Naive thymus-derived CD8-positive, alpha-beta T cell (primary cell): ENCODE data around the gene SLC5A5. TPM values are rescaled to one million over a fixed set of nuclear protein-coding genes. Genes with fewer than 3 reads are reported as not detected.
"Not testable (repeated sequence)": the region's sequence is repeated elsewhere in the genome, so short reads cannot be mapped to it uniquely, and the experiment has no call there.

Experiments
- ATAC-seq, 2 donors: fragments of 150-1000 bp; cut with Tn5 transposase in 1 of 2; sonication (Bioruptor Pico), chemical (Tn5 transposase) in 1 of 2; 1 replicate in 1 of 2; 2 replicates in 1 of 2; pipeline ENCODE4 v1.10.0; 2021; ENCODE audit warnings: mild to moderate bottlenecking in 2 of 2, moderate library complexity in 2 of 2
- POLR2A ChIA-PET: fragments of 350-600 bp; sonication (Branson Sonifier 250); formaldehyde crosslinking; loops from one replicate; lab custom pipeline; 2021; ENCODE audit warnings: antibody characterized with exemption; lab: Charles Lee
- DNase-seq, 10 donors: peaks; one replicate each; pipeline versions ENCODE4 v3.0.0 to v3.0.0-alpha.2; 2020 to 2022
- H3K27ac Mint-ChIP-seq, 10 donors: one replicate each; pipeline ENCODE4 v1.8.0; 2020 to 2022; ENCODE audit warnings: mild to moderate bottlenecking in 10 of 10, mixed read lengths in 10 of 10, moderate library complexity in 4 of 10, inconsistent platforms in 1 of 10
- H3K27me3 Mint-ChIP-seq, 5 donors: one replicate each; pipeline ENCODE4 v1.8.0; 2021 to 2022; ENCODE audit warnings: mixed read lengths in 5 of 5
- H3K36me3 Mint-ChIP-seq, 3 donors: one replicate each; pipeline ENCODE4 v1.8.0; 2020 to 2022; ENCODE audit warnings: mixed read lengths in 3 of 3, mild to moderate bottlenecking in 2 of 3, inconsistent platforms in 1 of 3
- H3K4me1 Mint-ChIP-seq, 4 donors: one replicate each; pipeline ENCODE4 v1.8.0; 2021 to 2022; ENCODE audit warnings: mixed read lengths in 4 of 4
- H3K4me3 Mint-ChIP-seq, 10 donors: one replicate each; pipeline ENCODE4 v1.8.0; 2020 to 2022; ENCODE audit warnings: mild to moderate bottlenecking in 10 of 10, mixed read lengths in 10 of 10, moderate library complexity in 6 of 10, inconsistent platforms in 1 of 10
- H3K9me3 Mint-ChIP-seq, 9 donors: one replicate each; pipeline ENCODE4 v1.8.0; 2020 to 2022; ENCODE audit warnings: mixed read lengths in 9 of 9, mild to moderate bottlenecking in 3 of 9, inconsistent platforms in 1 of 9, moderate library complexity in 1 of 9
- polyA plus RNA-seq, 3 donors: library from polyadenylated mRNA; unstranded; fragments of 300-500 nt; fragmentation: Illumina TruSeq; gene quantifications; one replicate each; pipeline ENCODE4 v1.2.3, GENCODE V29; 2021
- total RNA-seq, 8 experiments: library from RNA in 2 of 8; stranded (reverse) in 2 of 8; gene quantifications; one replicate each; pipeline ENCODE4 v1.2.3 and lab custom pipeline; 2021 to 2026

Gene SLC5A5
- total and polyA plus RNA-seq, 5 experiments from 2014 or later = 0.39 to 2.6 (median 2.2) TPM

GRCh38 chr19:17877696-17878095 is 6.0 kb downstream of the SLC5A5 start:
- ATAC-seq = no peak
- H3K4me3 Mint-ChIP-seq = no peak overlapping the region

GRCh38 chr19:17879466-17879865 is 7.7 kb downstream of the SLC5A5 start:
- Mint-ChIP-seq H3K27me3 (no peaks in the 10 kb centered on the region), H3K27ac (no peak overlapping the region), H3K4me3 (no peak overlapping the region), H3K36me3 (no peaks in the 10 kb centered on the region), H3K4me1 (peaks cover 0 to 4% (median 2%) of the 10 kb centered on the region in 4 donors), H3K9me3 (no peaks in the 10 kb centered on the region)
- DNase-seq (no peak), ATAC-seq (no peak)
- POLR2A ChIA-PET = interaction anchor here (1.1 kb wide), 1 partner anchor 53 kb away, joined by 3 read pairs; the partner anchor contains the start of gene CCDC124

More at GRCh38 chr19:17877696-17878095, 6.0 kb downstream of the SLC5A5 start:
- Mint-ChIP-seq H3K9me3 (no peaks in the 10 kb centered on the region), H3K36me3 (no peaks in the 10 kb centered on the region), H3K27ac (peak overlapping the region in 2 of 10 donors; percentile 25 to 59), H3K4me1 (peaks cover 0 to 12% (median 8%) of the 10 kb centered on the region in 4 donors), H3K27me3 (no peaks in the 10 kb centered on the region)
- no peak for DNase-seq
- POLR2A ChIA-PET = no interaction called here

DNA sequence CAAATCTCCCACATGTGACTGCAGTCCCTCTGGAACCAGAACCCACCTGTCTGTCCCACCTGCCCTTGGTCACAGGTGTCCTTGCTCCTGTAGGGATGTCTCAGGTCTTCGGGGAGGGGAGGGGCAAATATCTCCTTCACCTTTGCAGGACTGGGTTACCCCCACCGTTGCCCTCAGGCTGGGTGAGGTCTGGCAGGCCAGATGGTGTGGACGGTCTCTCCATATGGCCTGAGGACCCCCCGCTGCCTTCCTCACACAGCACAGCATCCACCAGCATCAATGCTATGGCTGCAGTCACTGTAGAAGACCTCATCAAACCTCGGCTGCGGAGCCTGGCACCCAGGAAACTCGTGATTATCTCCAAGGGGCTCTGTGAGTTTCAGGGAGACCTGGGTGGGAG is 10.0 kb downstream of the SLC5A5 start:
- POLR2A ChIA-PET = no interaction called here
- Mint-ChIP-seq H3K36me3 (peaks cover 0 to 3% (median 0%) of the 10 kb centered on the region in 3 donors), H3K4me1 (peaks cover 0 to 4% (median 0%) of the 10 kb centered on the region in 4 donors), H3K4me3 (no peak overlapping the region), H3K27ac (no peak overlapping the region), H3K9me3 (no peaks in the 10 kb centered on the region), H3K27me3 (no peaks in the 10 kb centered on the region)
- ATAC-seq (no peak), DNase-seq (no peak)

DNA sequence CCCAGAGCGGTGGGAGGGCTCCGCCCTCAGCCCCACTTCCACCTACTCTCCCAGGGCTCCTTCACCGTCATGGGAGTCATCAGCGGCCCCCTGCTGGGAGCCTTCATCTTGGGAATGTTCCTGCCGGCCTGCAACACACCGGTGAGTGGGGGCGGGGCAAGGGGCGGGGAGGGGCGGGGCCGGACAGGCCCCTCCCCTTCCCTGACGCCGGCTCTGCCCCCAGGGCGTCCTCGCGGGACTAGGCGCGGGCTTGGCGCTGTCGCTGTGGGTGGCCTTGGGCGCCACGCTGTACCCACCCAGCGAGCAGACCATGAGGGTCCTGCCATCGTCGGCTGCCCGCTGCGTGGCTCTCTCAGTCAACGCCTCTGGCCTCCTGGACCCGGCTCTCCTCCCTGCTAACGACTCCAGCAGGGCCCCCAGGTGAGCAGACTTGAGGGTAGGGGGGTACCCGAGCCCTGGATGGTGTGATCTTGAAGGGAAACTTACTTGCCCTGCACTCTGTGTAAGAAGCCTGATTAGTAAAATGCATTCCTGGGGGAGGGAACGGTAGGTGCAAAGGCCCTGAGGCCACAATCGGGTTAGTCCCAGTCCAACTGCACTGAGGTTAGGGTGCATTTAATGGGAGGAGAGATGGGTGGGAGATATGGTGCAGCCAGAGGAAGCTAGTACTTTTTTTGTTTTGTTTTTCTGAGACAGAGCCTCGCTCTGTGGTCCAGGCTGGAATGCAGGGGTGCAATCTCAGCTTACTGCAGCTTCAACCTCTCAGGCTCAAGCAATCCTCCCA is 12.1 kb downstream of the SLC5A5 start:
- peaks cover 0 to 12% (median 0%) of the 10 kb centered on the region in 3 donors for H3K36me3 Mint-ChIP-seq
- peak overlapping the region in 1 of 10 donors; percentile 43 for H3K27ac Mint-ChIP-seq
- no peaks in the 10 kb centered on the region for H3K27me3 Mint-ChIP-seq
- peaks cover 0 to 6% (median 0%) of the 10 kb centered on the region in 4 donors for H3K4me1 Mint-ChIP-seq
- no peak for DNase-seq
- ATAC-seq = no peak
- no peaks in the 10 kb centered on the region for H3K9me3 Mint-ChIP-seq
- H3K4me3 Mint-ChIP-seq = no peak overlapping the region
- POLR2A ChIA-PET = interaction anchor here (0.6 kb wide), 1 partner anchor 13 kb away, joined by 4 read pairs; no protein-coding TSS in a partner anchor

- Mint-ChIP-seq H3K4me1 (peaks cover 0 to 6% (median 0%) of the 10 kb centered on the region in 4 donors), H3K27ac (no peak overlapping the region), H3K9me3 (no peaks in the 10 kb centered on the region), H3K4me3 (no peak overlapping the region), H3K27me3 (no peaks in the 10 kb centered on the region), H3K36me3 (peaks cover 0 to 24% (median 4%) of the 10 kb centered on the region in 3 donors)
- POLR2A ChIA-PET = no interaction called here
- ATAC-seq = no peak
- no peak for DNase-seq
Observed at GRCh38 chr19:17886515-17886914, 14.8 kb downstream of the SLC5A5 start.

- Mint-ChIP-seq H3K27ac (peak overlapping the region in 1 of 10 donors; percentile 25), H3K36me3 (peaks cover 0 to 27% (median 6%) of the 10 kb centered on the region in 3 donors)
- DNase-seq, H3K27me3 Mint-ChIP-seq, POLR2A ChIA-PET, ATAC-seq, H3K4me3 Mint-ChIP-seq, H3K9me3 Mint-ChIP-seq, H3K4me1 Mint-ChIP-seq: not testable (repeated sequence)
Observed at GRCh38 chr19:17887221-17887620, 15.5 kb downstream of the SLC5A5 start.

- no peak for ATAC-seq
Observed at GRCh38 chr19:17888260-17888659, 16.5 kb downstream of the SLC5A5 start.

GRCh38 chr19:17889609-17890214 is 18.0 kb downstream of the SLC5A5 start:
- Mint-ChIP-seq H3K27ac (peak overlapping the region in 1 of 10 donors; percentile 7), H3K27me3 (no peaks in the 10 kb centered on the region), H3K4me3 (no peak overlapping the region), H3K9me3 (no peaks in the 10 kb centered on the region), H3K36me3 (peaks cover 0 to 34% (median 6%) of the 10 kb centered on the region in 3 donors), H3K4me1 (peaks cover 0 to 5% (median 0%) of the 10 kb centered on the region in 4 donors)
- DNase-seq (no peak), ATAC-seq (no peak)
- POLR2A ChIA-PET = no interaction called here

More at GRCh38 chr19:17888260-17888659, 16.5 kb downstream of the SLC5A5 start:
- POLR2A ChIA-PET = no interaction called here
- DNase-seq = no peak
- no peak overlapping the region for H3K27ac Mint-ChIP-seq
- no peaks in the 10 kb centered on the region for H3K9me3 Mint-ChIP-seq
- H3K27me3 Mint-ChIP-seq = no peaks in the 10 kb centered on the region
- H3K4me3 Mint-ChIP-seq = no peak overlapping the region
- H3K4me1 Mint-ChIP-seq = peaks cover 0 to 6% (median 0%) of the 10 kb centered on the region in 4 donors
- H3K36me3 Mint-ChIP-seq = peaks cover 0 to 30% (median 6%) of the 10 kb centered on the region in 3 donors

GRCh38 chr19:17893766-17894165 is 22.0 kb downstream of the SLC5A5 start:
- POLR2A ChIA-PET = interaction anchor here (0.6 kb wide), 1 partner anchor 378 kb away, joined by 4 read pairs; no protein-coding TSS in a partner anchor
- Mint-ChIP-seq H3K9me3 (peaks cover 0 to 2% (median 0%) of the 10 kb centered on the region in 9 donors), H3K27me3 (peaks cover 0 to under 1% (median 0%) of the 10 kb centered on the region in 5 donors), H3K4me3 (no peak overlapping the region), H3K4me1 (no peaks in the 10 kb centered on the region), H3K27ac (peak overlapping the region in 1 of 10 donors; percentile 53), H3K36me3 (peaks cover 0 to 24% (median 6%) of the 10 kb centered on the region in 3 donors)
- ATAC-seq (no peak), DNase-seq (no peak)

DNA sequence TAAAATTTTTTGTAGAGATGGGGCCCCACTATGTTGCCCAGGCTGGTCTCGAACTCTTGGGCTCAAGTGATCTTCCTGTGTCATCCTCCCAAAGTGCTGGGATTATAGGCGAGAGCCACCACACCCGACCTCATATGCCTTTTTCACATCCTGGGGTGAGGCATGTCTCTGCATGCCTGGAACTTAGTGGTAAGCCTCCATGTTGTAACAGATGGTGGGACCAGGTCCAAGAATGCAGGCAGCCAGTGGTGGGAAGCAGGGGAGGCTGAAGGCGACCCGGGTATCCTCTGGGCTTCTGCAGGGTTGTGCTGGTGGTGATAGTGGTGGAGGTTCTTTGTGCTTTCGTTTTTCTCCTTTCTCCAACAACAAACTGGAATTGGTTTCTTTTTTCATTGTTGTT is 31.0 kb downstream of the SLC5A5 start:
- Mint-ChIP-seq H3K9me3 (peaks cover 0 to 2% (median 0%) of the 10 kb centered on the region in 9 donors), H3K36me3 (no peaks in the 10 kb centered on the region), H3K4me3 (no peak overlapping the region), H3K27ac (no peak overlapping the region), H3K27me3 (peaks cover 9 to 18% (median 10%) of the 10 kb centered on the region in 5 donors), H3K4me1 (no peaks in the 10 kb centered on the region)
- DNase-seq (no peak), ATAC-seq (no peak)
- POLR2A ChIA-PET = no interaction called here

GRCh38 chr19:17908244-17908643 is 36.5 kb downstream of the SLC5A5 start:
- Mint-ChIP-seq H3K27ac (no peak overlapping the region), H3K4me1 (no peaks in the 10 kb centered on the region), H3K36me3 (peaks cover 0 to 2% (median 0%) of the 10 kb centered on the region in 3 donors), H3K27me3 (peaks cover 0 to 7% (median 4%) of the 10 kb centered on the region in 5 donors), H3K4me3 (no peak overlapping the region), H3K9me3 (peaks cover 0 to 13% (median 0%) of the 10 kb centered on the region in 9 donors)
- no peak for ATAC-seq
- no peak for DNase-seq
- POLR2A ChIA-PET = no interaction called here

GRCh38 chr19:17909003-17909732 is 37.4 kb downstream of the SLC5A5 start:
- DNase-seq (no peak), ATAC-seq (no peak)
- Mint-ChIP-seq H3K36me3 (peaks cover 0 to 4% (median 2%) of the 10 kb centered on the region in 3 donors), H3K4me1 (no peaks in the 10 kb centered on the region), H3K9me3 (peaks cover 0 to 21% (median 0%) of the 10 kb centered on the region in 9 donors), H3K27ac (no peak overlapping the region), H3K4me3 (no peak overlapping the region), H3K27me3 (peaks cover 0 to 8% (median under 1%) of the 10 kb centered on the region in 5 donors)
- POLR2A ChIA-PET = interaction anchor here (0.6 to 0.7 kb wide), 3 partner anchors 266 to 349 kb away, joined by 3 to 6 read pairs (median 4); no protein-coding TSS in a partner anchor
